Measurements from ENCODE around the gene SSPN.

GRCh38 chr12:26241080-26241479 lies 45.7 kb downstream of the SSPN start:
- no peak for TF ChIP-seq CTCF (IDR thresholded peaks at IDR 0.05; ENCODE audit: insufficient read depth, low read length, poor library complexity, severe bottlenecking)
- TF ChIP-seq EZH2phosphoT487 (conservative IDR thresholded peaks at IDR 0.05; ENCODE audit: low read length): no peak
